Measurements from ENCODE around the gene ZIC5.

DNA sequence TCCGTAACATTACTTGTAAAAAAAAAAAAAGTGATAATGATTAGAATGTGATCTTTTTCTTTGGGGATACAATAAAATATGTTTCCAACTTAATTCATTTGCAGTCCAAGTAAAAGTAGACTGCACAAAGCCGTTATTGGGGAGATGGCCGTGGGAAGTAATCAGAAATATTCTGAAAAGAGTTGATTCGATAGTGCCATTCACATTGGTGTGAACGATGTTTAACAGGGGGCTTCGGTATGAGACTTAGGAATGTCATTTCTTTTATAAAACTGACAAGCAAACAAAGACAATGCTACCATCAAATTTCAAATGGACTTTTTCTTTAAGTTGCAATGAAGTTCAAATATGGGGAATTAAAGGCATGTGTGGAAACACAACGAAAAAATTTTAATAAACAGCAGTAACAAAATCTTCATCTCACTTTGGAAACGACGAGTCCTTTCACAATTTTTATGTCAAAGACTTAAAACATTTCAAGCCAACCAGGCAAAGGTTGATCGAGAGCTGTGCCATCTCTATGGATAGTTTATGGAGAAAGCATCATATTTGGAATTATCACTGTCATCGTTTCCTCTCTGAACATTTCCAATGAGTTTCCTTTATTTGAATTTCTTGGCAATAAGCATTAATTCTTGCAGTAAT lies 1.7 kb upstream of the ZIC5 start:
- TF ChIP-seq, protein P1, sequence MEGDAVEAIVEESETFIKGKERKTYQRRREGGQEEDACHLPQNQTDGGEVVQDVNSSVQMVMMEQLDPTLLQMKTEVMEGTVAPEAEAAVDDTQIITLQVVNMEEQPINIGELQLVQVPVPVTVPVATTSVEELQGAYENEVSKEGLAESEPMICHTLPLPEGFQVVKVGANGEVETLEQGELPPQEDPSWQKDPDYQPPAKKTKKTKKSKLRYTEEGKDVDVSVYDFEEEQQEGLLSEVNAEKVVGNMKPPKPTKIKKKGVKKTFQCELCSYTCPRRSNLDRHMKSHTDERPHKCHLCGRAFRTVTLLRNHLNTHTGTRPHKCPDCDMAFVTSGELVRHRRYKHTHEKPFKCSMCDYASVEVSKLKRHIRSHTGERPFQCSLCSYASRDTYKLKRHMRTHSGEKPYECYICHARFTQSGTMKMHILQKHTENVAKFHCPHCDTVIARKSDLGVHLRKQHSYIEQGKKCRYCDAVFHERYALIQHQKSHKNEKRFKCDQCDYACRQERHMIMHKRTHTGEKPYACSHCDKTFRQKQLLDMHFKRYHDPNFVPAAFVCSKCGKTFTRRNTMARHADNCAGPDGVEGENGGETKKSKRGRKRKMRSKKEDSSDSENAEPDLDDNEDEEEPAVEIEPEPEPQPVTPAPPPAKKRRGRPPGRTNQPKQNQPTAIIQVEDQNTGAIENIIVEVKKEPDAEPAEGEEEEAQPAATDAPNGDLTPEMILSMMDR (conservative IDR thresholded peaks at IDR 0.05; ENCODE audit: low read length) = no peak
- TF ChIP-seq EZH2phosphoT487 (IDR thresholded peaks at IDR 0.05; ENCODE audit: borderline replicate concordance) = no peak

Data from Loucy (cell line).